Anterior cingulate cortex (tissue), 58 donors: ENCODE data around the gene PAQR9.

ENCODE experiments used
- DNase-seq, 58 donors: peaks; one replicate each; lab custom pipeline; 2025; lab: John Stamatoyannopoulos, UW

The PAQR9 gene

DNA sequence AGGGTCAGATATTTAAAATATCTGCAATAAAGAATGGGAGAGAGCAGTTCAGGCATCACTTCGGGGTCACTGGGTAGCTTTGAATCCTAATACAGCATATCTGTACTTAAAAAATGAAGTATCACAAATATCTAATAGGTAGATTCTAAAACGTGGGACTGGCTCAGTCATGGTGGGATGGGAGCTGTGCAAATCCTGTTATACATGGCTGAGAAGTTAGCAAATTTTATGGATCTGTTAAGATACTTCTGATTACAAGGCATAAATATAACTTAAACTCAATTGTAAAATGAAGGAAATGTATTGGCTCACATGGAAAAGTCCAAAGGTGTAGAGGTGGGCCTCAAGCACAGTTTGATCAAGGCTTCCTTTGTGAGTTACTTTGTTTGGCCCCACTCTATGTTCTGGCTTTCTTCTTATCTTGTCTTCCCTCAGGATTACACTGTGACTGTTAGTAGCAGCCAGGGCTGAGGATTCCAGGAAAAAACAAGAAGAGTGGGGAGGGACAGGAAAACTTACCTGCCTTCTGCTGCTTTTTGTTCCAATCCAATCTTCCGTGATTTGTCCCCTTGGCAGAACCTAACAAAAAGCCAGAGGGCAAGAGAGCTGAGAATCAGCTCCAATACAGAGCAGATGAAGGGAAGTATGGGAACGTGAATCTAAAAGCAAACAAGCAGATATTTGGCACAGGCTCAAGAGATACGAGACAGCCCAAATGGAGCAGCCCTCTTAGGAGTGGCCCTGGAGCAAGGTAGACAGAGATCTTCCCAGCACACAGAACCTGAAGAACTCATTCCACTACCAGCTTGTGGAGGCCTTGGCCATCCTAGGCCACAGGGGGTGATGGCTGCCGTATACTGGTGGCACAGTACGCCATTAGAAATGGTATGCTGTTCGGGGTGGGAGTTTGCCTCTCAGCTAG lies 10.9 kb downstream of the PAQR9 start:
- DNase-seq = no peak

DNA sequence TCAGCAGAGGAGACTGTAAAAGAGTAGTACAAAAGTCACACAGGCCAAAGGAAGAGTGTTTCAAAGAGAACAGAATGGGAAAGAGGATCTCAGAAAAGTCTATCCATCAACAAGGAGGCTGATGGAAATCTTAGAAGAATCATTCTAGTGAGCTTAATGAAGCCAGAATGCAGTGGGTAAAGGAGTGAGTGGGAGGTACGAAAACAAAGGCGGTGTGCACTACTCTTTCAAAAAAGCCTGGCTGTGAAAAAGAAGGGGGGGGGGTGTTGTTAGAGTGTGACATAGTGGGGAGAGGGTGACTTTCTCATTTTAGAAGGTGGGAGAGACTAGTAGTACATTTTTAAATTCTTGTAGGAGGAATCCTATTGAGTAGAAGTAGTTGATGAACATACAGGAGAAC lies 11.7 kb downstream of the PAQR9 start:
- DNase-seq = no peak

DNA sequence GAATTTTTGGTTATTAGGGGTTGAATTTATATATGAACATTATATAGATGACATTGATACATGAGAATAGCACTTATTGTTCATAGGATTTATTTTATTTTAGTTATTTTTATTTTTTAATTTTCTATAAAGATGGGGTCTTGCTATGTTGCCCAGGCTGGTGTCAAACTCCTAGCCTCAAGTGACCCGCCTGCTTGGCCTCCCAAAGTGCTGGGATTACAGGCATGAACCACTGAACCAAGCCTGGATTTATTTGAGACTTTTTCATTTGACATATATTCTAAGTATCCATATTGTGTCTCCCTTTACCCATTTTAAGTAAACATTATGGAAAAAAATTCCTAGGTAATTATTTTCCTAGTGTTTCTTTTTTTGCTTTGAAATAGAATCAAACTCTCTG lies 12.5 kb downstream of the PAQR9 start:
- DNase-seq = no peak

DNA sequence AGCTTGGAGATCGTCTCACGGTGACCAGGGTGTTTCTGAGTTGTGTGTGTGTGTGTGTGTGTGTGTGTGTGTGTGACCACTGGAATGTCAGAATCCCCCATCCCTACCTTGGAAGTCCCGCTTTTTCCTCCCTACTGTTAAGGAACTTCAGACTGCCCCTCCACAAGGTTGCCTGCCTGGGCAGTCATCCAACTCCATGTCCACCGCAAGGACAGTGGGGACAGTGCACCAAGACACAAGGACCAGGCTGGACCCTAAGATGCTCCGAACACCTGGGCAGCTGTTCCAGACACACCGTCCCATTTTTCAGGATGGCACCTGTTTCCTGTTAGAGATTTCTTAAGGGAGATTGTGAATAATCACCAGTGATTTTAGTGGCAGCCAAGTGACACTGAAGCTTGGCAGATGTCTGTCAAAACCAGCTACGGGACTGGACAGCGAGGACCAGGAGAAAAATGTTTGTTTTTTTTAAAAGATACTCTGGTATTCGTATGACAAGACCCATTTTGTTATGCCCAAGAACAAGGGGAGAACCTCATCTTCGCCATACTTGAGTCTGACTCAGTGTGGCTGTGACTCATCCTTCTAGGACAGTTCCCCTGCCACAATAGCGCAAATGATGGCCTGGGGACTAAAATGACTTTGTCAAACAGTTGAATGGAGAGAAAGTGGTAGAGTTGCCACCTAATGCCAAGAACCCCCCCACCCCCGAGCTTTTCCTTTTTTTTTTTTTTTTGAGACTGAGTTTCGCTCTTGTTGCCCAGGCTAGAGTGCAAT lies 15.5 kb downstream of the PAQR9 start:
- no peak for DNase-seq

DNA sequence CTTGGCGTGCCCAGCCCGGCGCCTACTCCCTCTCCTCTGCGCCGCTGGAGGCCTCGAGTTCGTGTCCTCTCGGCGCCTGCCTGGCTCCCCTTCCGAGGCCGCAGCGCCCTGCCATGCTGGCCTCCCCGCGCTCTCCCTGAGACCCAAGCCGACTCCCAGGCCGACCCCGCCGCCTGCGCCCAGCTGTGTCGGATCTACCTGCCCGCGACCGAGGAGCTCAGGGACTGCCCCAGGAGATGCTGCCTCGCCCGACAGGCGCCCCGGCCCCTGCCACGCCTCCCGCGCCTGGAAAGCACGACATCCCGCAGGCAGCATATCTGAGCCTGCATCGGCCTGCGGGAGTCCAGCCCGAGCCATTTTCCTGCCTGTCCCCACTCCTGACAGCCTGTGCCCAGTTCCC lies 16.1 kb downstream of the PAQR9 start:
- no peak for DNase-seq

DNA sequence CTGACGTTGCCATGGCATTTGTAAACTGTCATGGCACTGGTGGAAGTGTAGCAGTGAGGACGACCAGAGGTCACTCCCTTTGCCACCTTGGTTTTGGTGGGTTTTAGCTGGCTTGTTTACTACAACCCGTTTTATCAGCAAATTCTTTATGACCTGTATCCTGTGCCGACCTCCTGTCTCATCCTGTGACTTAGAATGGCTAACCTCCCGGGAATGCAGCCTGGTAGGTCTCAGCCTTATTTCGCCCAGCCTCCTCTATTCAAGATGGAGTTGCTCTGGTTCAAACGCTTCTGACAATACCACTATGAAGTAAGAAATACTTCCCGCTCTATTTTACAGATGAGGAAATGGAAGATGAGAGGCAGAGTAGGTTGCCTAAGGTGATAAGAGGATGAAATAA lies 16.6 kb downstream of the PAQR9 start:
- DNase-seq = no peak

DNA sequence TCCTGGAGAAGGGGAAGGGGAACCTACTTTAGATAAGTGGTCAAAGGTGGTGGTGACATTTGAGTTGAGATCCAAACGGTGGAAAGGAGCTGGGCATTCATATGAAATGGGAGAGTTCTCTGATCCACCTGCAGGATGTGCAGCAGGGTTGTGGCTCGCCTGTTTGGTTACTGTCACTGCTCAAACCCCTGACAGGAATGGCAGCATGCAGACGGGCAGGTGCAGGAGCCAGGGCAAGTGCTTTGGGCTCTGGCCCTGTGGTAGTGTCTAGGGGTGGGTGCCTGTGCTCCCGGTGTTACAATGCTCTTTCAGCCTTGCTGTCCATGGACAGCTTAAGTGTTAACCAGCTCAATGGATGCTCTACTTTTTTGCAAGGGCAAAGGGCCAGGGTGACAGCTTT lies 18.5 kb downstream of the PAQR9 start:
- DNase-seq = no peak

DNA sequence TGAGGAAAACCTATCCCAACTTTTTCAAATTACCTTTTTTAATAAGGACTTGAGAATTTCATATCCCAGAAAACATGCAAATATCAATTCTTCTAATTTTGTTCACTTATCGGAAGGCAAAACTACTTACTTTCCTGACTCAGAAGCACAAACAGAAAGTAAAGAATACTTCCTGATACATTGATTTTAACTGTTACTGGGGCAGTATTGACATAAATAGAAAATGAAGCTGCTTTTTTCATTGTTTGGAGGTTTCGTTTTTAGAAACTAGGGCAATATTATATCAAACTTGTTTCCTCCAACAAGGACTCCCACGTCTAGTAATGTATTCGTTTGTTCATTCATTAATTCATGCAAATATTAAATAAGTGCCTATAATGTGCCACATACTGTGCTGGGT lies 19.1 kb downstream of the PAQR9 start:
- DNase-seq = no peak

DNA sequence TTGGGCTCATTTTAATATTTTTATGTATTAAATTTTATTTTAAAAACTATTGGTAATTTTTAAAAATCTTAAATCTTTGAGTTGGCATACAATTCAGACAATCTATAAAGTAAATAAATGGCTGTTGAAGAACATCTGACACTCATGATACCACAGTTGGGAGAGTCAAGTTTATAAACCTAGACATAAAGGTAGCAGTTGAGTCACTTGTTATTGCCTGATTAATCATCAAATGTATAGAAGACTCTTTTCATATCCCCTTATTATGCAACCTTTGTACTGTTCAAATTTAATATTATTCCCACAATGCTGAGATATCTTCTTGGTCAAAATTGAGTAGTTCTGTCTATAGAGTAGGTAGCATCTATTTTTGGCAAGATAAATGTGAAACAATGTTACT lies 19.6 kb downstream of the PAQR9 start:
- no peak for DNase-seq

DNA sequence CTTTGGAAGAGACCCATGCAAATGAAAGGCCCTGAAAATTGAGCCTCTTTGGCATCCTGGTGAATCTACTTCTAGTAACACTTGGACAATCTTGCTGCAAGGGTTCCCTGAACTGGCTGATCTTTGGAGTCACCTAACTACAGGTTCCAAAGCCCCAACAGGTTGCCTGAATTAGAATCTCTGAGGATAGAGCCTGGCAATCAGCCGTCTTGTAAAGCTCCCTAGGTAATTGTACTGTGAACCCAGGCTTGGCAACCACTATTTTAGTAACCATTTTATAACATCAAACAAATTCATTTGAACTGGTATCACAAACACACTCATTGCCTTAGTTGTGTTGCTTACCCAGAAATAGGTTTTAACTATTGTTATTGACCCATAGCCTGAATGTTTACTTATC lies 20.1 kb downstream of the PAQR9 start:
- DNase-seq = no peak

DNA sequence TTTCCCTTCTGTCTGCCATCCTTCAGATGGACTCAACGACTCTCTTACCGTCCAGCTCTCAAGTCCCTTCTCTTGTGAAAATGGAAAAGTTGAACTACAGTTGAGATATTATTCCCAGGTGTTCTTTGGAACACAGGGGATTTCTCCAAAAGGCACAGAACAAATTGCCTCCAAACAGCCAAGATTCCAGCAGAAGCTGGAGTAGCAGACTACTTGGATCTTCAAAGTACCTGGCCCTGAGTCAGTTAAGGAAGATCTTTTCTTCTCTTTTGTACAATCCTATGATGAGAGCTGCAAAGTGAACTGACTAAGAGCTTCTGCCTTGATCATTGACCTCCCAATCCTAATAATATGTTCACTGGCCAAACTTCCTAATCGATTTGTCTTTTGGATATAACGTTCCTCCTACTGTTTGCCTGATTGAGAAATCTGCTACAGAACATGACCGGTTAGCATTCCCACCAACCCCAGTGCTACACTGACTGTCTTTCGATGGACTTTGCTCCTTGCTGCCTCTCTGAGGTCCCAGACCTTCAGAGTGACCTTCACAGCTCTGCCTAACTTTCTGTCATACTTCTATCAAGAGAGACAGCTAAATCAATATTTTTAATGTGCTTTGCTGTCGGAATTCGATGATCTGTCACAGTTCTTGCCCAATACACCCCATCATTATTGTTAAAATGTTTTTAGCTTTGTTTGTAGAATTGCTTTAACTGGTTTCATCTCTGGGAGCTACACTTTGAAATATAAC lies 21.9 kb downstream of the PAQR9 start:
- DNase-seq = no peak

DNA sequence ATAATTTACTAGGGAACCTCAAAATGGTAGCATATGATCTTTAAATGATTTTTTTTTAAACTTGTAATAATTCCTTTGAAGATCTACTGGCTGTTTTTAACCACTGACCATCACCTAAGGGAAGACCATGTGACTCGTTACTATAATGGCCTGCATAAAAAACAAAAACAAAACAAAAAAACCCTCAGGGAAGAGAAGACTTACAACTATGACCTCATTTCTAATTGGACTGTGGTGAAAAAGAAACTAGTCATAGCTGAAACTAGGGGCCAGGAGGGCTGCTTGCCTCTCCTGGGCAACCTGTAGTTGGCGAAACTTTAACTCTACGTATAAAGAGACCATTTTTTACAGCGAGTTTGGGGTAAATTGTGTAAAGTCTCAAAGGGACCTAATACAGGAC lies 23.0 kb downstream of the PAQR9 start:
- DNase-seq = no peak

DNA sequence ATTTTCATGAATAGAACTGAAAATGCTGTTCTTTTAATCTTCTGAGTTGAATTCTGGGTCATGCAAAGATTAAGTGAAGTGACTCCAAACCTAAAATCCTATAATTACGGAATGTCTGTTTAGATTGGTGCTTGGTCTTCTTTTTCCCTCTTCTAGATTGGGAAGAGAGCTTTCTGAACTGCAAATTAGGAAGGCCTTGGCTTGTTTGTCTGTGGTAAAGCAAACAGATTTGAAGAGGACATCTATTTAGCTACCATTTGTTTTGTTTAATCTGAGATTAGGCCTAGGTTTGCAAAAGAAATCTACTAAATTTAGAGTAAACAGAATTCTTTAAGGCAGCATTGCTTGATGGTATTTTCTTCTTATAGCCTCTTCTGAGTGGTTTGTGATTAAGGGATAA lies 23.5 kb downstream of the PAQR9 start:
- no peak for DNase-seq

DNA sequence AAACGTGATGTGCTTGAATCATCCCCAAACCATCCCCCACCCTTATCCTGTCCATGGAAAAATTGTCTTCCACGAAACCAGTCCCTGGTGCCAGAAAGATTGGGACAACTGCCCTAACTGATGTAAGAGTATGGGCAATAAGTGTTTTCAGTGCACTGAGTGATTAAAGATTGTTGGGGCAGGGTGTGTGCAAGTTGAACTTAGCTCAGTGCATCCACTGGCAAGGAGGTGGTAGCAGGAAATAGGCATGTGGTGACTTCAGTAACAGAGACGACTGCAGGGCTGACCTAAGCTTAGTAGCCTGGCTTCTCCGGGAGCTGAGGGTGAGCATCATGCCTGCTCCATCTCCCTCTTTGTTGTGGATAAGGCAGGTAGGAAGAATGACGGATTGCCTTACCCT lies 27.5 kb downstream of the PAQR9 start:
- DNase-seq = no peak

DNA sequence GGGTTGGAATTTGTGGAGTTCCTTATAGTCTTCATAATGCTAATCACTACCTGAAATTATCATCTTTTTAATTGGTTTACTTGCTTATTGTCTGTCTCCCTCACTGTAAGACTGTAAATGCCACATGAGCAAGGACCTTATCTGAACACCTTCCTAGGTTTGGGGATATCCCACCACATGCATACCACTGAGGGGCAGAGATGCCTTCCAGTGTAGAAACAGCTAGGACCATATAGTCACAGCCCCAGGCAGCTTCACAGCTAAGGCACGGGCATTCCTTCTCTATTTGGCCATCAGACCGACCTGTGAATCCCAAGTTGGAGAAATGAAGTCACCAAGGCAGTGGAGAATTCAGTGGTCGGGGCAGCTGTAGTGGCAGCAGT lies 28.6 kb downstream of the PAQR9 start:
- no peak for DNase-seq

DNA sequence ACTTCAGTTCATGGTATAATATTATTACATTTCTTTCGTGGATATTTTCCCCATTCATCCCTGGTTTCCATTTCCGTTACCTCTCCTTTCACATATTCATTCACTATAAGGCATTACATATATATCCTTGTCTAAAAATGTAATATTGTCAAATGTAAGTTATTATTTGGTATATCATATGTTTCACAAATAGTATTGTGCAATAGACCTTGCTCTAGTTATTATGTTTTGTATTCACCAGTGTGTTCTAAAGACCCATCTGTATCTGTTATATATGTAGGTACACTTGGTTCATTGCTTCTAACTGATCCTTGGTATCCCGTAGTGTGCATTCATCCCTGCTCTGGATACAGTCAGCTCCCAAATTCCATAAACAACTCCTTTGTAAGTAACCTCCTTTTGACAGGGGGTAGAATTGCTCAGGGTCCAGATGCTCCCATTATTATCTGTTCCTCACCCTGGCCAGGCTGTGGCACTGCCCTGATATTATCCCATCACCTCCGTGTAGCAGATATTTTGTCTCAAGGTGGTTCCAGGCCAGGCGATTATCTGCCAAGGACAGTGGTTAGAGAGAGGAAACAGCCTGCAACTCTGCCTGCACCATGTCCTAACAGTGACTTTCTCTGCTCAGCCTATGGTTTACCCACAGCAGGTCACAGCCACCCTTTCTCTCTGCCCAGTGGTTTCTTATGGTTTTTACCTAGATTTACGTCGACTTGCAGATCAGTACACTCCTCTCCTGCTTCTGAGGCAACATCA lies 29.2 kb downstream of the PAQR9 start:
- no peak for DNase-seq

DNA sequence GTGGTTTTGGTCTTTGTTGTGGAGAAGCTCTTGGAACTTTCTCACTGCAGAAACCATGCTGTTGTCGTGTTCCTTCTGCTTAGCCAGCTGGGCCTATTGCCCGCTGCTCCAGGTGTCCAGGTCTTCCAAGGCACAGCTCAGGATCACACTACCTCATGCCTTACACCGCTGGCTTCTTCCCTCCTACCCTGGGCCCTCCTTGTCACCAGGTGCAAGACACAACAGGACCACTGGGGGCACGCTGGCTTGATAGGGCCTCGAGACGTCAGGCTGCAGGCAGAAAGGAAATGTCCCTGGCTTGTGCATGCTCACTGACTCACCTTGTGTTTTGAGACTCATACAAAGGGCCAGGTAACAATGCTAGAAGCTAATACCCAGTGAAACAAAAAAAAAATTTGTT lies 32.3 kb downstream of the PAQR9 start:
- DNase-seq = no peak

DNA sequence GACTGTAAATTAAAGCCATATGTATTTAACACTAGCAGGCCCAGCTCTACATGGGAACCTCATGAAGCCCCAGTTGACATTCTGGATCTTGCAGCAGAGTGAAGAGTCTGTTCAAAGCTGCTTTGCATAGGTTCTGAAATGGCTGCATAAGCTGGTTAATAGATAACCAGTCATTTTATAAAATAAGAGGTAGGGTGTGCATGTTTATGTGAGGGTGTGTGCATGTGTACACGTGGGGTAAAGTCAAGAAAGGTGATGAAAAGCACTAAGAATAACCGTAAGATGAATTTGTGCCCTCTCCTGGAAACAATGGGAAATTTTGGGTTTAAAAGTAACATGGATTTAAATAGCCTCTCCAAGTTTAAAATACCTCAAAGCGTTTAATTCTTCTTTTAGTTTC lies 33.0 kb downstream of the PAQR9 start:
- DNase-seq = no peak

DNA sequence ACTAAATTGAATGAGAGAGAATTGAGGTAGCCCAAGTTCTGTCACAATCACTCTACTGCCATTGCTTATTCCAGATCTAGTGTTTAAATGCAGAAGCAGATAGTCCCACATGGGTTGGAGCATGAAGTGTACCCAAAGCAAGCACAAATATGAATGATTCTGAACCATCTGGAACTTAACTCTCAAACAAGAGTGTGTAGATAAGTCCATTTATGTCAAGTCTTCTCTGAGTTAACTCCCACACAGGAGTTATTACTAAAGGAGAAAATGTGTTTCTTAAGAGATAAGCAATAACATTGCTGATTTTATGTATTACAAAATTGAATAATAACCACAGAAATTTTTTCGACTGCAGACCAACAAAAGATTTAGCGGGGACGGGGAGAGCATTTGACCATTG lies 33.6 kb downstream of the PAQR9 start:
- no peak for DNase-seq

DNA sequence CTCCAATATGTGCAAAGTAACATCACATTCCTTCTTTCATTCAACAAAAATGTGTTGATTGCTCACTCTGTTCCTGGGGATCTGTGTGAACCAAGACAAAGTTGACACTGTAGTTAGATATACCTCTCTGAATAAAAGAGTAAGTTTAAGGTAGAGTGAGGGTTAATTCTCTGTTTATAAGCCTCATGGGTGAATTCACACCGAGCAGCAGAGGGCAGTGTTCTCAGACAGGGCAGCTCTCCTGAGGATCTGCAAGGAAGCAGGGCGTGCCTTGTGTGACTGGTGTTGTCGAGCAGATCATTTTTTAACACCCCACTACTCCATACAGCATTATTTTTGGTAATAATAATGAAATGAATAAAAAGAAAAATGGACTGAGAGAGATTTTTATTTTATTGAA lies 34.4 kb downstream of the PAQR9 start:
- no peak for DNase-seq
